Measurements from ENCODE around the gene TCEAL9.
A peak's percentile ranks its signal among the peaks of the same experiment; 100 is the strongest.
"Not testable (repeated sequence)": the region's sequence is repeated elsewhere in the genome, so short reads cannot be mapped to it uniquely, and the experiment has no call there.

The TCEAL9 gene

DNA sequence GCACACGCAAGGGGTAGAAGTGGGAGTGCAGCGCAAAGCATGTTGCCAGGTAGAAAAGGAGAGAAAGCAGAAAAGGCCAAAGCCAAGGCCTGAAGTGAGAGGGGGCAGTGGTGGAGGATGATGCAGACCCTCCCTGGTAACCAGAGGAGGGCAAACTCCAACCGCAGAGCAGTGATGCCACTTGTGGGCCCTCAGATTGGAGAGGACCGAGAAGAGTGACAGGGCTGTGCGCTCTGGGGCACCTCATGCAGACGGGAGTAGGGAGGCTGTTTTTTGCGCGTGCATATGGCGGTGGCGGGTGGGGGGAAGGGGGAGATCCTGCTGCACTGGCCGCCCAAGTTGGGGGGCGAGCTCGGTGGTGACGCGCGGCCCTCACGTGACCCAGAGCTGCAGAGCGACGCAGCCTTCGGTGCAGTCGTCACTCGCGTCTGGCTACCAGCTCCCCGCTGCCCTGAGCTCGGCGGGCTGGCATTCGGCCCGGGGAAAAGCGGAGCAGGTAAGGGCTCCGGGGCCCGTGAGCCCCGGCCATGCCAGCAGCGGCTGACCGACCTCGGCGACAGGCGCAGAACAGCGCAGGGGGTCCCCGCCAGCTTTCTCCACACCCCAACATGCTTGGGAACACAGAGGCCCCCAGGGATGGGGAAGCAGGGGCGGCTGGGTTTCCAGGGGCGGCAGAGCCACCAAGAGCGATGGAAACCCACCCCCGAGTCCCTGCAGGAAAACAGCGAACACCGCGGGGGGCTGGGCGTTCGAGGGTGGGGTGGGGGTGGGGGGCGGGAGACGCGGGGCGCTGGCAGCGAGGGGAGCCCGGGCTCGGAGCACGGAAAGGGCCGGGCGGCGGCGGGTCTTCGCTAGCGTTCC is 20.0 kb downstream of the TCEAL9 start, which contains the start of gene BEX3:
Gene BEX3 (plus strand): TSS at position 421 of the 861 bp plus-strand sequence. CDS start 984 bp downstream, outside the sequence.
- DNase-seq, result no peak

DNA sequence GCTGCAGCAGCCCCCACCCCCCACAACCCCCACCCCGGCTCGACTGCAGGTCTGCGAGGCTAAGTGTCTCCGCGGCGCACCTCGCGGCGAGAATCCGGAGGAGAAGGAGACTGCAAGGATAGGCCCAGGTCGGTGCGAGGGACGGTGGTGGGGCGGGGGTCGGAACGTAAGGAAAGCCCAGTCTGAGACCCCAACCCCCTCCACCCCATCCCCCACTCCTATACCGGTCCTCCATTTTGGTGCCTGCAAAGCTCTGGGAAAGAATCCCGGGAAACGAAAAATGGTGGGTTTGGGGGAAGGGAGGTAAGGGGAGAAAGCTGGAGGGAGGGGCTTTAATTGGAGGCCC is 20.6 kb downstream of the TCEAL9 start:
- DNase-seq, result no peak

DNA sequence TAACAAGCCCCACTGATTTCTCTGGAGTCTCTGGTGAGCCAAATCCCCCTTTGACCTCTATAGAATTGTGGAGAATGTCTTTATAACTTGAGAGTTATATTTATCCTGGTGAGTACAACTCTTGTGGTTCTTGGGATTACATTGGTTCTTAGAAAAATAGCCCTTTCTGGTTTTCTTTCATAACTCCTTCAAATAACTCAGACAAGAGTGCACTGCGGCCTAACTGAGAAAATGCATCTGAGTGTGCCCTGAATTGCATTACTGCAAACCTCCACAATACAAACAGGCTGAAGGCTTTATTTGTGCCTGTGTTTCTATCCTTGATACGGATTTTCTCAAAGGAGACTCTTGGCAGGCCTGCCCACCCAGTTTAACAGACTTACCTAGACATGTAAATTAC is 22.7 kb downstream of the TCEAL9 start:
- DNase-seq, result no peak

DNA sequence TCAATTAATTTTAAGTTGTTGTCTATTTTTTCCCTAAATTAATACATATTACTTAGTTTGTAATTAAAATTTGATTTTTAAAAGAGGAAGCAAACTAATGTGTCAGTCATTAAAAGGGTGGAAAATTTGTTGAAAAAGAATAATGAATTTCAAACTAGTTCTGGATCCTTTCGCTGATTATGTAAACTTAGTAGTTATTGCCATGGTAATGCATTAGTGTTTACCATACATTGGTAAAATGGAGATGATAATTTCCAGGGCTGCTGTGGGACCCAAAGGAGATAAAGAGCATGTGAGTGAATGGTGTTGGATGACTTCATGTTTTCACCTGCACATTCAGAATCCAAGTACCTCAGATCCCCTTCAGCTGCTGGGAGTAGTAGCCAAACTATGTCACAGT is 26.6 kb downstream of the TCEAL9 start:
- no peak for DNase-seq

DNA sequence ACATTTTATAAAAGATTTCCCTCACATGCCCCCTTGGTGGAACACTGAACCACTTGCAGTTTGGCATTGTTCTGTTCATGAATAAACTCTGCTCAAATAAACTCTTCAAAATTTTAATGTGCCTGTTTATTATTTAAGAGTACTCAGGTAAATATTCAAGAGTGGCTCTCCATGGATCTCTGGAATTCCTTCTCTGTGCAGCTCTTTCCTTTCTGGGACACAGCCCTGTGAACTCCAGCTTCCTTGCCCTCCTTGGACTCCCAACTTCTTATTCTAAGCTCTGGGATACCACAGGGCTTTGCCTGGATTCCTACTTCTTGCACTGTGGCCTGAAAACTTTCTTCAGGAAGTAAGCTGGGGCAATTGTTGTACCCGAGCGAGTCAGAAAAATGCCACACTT is 28.4 kb downstream of the TCEAL9 start:
- no peak for DNase-seq

DNA sequence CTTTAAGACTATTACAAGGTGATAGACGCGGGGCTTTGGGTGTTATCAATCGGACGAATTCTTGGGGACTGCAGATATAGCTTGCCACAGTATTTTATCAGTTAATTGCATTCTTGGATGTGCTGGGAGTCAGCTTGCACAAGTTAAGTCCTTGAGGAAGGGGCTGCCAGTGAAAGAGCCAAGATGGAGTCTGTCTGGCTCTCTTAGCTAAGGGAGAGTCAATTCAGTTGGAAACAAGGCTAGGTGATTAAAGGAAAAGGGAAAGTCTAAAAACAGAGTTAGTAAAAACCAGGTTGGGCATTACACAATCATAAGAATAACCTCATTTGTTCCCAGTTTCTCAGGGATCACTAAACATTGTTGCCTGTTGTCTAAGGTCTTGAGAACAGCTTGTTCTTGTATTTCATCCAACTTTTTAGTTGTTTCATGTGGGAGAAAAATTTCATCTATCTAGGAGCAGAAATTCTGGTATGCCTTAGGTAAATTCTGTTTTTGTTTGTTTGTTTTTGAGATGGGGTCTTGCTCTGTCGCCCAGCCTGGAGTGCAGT is 29.1 kb downstream of the TCEAL9 start:
- DNase-seq, result not testable (repeated sequence)

DNA sequence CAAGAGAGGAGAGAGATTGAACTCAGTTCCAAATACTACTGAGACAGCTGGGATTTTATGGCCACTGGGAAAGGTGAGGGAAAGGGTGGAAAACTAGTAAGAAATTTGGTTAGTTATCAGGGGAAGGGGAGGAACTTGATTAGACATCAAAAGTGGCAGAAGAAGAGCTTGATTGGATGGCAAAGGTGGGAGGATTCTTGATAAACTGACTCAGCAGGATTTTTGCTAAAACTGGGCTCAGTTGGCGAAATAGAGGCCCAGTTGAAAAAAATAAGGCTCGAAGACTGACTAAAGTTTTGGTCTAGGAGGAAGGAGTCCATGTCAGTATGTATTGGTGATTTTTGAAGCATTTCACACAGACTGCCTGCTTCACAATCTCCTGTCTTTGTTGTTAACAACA is 30.0 kb downstream of the TCEAL9 start:
- DNase-seq, result no peak

DNA sequence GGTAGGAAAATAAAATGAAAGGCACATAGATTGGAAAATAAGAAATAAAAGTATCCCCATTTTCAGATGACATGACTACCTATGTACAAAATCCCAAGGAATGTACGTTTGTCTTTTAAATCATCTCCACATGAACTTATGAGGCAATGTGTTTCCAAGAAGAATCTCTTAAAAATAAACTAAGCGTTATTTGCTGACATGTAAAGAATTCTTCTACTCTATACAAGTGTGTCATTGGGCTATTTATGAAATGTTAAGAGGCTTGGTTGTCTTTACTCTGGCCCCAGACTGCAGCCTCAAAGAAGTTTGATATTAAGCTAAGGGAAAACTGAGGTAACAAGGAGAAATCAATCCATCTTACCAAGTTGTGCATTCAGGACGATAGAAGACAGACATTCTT is 37.2 kb downstream of the TCEAL9 start:
- DNase-seq, result no peak

DNA sequence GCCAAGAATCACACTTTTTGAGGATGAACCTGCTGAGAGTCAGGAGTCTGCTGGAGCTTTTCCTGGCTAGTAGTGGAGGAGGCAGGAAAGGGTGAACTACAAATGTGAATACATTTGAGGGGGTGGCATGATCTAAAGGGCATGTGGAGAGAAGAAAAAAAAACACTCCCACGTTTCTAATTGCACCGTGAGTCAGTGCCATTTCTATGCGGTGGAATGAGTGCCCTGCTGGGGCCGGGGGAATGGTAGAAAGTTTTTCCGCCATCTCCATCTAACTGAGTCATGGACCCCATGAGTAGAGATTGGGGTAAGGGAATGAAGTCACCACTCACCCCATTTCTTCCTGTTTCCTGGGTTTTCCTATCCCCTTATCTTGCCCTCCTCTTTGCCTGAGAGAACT is 39.9 kb downstream of the TCEAL9 start:
- DNase-seq, result no peak

DNA sequence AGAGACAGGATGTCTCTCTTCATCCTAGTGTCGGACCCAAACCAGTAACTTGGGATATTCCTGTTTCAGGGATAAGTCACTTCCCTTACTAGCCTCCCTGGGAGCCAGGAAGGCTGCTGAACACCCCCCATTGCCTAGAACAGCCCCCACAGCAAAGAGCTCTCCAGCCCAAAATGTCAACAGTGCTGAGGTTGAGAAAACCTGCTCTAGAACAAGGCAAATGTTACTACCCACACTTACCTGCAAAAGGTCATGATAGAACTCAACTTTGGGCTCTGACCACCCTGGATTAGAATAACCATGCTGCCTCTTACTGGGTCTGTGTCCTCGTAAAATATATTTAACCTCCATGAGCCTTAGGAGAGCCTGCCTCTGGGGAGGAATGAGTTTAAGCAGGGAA is 40.4 kb downstream of the TCEAL9 start:
- DNase-seq, result no peak

DNA sequence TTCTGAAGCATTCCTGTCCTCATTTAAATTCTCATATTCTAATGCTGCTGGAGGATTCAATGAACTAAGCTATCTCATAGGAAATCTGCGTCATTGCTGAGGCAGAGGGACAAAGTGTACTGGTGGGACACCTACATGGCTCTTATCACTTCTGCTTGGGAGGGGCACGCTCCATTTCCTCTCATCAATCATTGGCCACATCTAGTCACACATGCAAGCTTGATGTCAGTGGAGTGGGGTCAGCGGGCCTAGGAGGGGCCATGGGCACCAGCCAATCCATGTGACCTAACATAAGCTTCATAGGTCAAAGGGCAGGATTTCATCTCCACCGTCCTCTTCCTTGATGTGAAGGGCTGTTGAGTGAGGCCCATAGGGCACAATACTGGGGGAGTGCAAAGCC is 41.4 kb downstream of the TCEAL9 start:
- DNase-seq, result no peak

DNA sequence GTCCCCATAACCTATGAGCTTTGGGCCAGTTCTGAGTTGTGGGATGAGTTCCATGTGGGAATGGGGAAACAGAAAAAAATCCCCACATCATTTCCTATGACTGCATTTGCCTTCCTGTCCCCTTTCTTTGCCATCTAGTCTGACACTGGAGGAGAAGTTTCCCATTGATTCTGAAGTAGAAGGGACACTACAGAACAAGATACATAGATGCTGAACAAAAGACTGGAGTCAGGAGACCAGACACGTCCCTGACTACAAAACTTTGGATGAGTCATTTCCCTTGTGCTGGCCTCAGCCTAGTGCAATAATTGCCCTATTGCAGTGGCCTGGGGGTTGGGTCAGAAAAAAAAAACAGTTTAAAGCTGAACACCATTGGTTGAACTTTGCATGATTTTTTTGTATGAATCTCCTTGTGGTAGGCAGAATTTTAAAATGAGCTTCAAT is 42.1 kb downstream of the TCEAL9 start:
- peak; percentile 80 for DNase-seq

DNA sequence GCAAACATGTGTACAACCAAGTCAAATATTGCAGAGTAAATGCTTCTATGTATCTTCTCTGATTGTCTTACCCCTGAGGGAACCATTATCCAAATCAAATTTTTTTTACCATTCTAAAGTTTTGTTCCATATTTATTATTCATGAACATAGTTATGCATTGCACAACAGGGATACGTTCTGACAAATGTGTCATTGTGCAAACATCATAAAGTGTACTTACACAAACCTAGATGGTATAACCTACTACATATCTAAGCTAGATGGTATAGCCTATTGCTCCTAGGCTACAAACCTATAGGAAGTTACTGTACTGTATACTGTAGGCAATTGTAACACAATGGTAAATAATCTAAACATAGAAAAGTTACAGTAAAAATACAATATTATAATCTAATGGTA is 43.4 kb downstream of the TCEAL9 start:
- peak; percentile 13 for DNase-seq

DNA sequence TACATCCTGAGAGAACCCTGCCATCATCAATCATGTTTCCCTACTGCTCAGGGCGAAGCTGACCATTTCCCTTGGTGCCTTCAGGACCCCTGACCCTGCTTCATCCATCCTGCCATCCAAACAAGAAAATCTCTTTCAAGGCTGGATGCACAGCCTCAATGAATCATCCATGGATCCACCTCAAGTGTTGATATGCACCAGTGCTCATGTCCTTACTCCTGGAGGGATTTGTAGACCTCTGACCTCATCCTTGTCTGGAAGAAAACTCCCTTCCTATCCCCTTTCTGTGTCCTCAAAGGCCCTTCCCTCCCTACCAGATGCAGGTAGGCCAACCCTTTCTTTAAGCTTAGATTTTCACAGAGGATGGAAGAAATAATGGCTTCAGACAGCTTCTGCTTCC is 44.6 kb downstream of the TCEAL9 start:
- no peak for DNase-seq

DNA sequence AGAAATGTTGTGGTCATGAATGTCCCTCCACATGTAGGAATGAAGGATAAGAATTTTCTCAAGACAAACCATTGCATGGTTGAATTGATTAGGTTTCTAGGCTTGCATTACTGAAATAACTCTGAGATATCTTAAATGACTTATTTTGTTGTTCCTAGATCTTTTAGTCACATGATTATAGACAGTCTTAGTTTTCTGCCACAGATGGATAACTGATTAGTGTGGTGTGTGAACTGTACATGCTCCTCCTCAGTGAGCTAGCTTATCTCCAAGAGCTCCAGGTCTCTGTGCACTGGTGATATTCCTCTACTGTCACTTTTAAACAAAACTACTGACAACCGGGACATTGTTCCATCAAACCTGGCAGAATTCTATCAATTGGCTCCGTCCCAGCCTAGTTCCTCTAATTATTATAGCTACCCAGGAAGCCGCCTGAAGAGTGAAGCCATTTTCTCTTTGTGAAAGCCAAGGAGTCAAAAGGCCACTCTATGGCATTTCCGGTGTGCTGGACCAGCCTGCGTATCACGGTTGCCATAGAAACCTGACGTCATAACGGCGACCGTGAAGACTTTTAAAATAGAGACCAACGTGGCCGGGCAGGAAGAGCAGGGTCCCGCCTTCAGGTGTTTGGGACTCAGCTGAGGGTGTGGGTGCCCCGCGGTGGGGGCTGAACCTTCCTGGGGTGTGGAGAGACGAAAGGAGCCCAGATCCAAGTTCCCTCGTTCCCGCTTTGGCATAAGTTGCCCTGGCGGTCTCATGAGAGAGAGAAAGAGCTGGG is 48.1 kb downstream of the TCEAL9 start:
- DNase-seq, result peak; percentile 71

DNA sequence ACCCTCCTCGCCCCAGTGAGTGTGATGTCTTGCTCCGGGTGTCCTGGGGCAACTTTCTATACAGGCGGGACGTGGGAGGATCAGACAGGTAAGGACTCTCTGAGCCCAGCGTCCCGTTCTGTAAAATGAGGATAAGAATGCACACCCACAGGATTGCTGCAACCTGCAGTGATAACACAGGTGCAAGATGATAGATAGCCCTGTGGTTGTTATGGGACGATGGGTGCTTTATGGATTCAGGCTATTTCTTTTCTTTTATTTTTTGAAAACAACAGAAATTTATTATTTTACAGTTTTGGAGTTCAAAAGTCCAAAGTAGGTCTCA is 48.7 kb downstream of the TCEAL9 start:
- no peak for DNase-seq

DNA sequence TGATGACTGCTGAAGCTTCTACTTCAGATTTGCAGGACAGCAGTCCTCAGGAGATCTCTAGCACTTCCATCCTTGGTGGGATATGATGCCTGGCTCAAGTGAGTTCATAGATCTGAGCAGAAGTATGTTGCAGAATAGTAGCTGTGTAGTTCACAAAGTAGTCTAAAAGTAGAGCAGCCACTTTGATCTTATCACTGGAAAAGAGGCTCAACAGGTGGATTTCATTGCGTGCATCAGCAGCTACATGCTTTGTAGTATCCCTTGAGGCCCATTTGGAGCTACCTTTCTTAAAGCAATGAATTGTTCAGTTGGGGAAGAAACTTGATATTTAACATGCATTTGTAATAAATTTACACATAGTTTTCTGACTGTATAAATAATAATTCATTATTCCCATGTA is 50.0 kb downstream of the TCEAL9 start:
- no peak for DNase-seq

DNA sequence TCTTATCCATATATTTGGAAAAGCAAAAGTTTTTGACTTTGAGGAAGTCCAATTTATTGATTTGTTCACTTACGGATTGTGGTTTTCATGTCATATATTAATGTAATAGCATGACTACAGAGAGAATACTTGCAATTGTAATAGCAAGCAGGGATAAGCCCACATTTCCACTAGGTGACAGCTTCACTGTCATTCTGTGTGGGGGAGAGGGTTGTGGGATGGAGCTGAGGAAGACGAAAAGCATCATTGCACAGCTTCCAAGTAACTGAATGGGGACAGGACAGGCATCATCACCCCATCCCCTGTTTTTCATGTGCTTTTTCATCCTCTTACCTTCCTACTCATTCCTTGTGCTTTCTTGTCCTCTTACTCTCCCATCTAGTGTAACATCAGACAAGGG is 51.5 kb downstream of the TCEAL9 start:
- no peak for DNase-seq

Data from inflammatory macrophage treated with lipopolysaccharide for 4 hours (primary cell).